ENCODE results near the gene UCHL1. TPM values are rescaled to one million over a fixed set of nuclear protein-coding genes. Genes with fewer than 3 reads are reported as not detected.
A peak's percentile ranks its signal among the peaks of the same experiment; 100 is the strongest.

The UCHL1 gene
- polyA plus RNA-seq, 2 of the 4 experiments (the other 2 are of a cell fraction) = 953 to 1,819 TPM

GRCh38 chr4:41232406-41232805 lies 24.3 kb upstream of the UCHL1 start:
- CTCF ChIA-PET = interaction anchor here (1.1 kb wide), 1 partner anchor 17 kb away, joined by 3 read pairs; no protein-coding TSS in a partner anchor
- no peak overlapping the region for H3K27ac ChIP-seq
- H3K9me3 ChIP-seq = no peaks in the 10 kb centered on the region
- 69% methylated on average over 5 of the region's 5 CpGs for WGBS (ENCODE audit: missing lambda C conversion rate)
- H3K4me3 ChIP-seq = no peak overlapping the region
- POLR2A ChIA-PET = no interaction called here
- peak in 1 of 2 experiments; percentile 27; a peak in 1 of 5 replicates for TF ChIP-seq RAD21 (conservative IDR thresholded peaks at IDR 0.05 in 1 of 2, IDR thresholded peaks at IDR 0.05 in 1 of 2)
- TF ChIP-seq BCL3 (IDR thresholded peaks at IDR 0.05) = no peak
- DNase-seq (ENCODE audit: low read depth in 1 of 2, low spot score in 1 of 2) (no peak), FAIRE-seq (no peak), ATAC-seq (no peak)
- H3K4me2 ChIP-seq = no peak overlapping the region
- no peaks in the 10 kb centered on the region for H3K4me1 ChIP-seq

DNA sequence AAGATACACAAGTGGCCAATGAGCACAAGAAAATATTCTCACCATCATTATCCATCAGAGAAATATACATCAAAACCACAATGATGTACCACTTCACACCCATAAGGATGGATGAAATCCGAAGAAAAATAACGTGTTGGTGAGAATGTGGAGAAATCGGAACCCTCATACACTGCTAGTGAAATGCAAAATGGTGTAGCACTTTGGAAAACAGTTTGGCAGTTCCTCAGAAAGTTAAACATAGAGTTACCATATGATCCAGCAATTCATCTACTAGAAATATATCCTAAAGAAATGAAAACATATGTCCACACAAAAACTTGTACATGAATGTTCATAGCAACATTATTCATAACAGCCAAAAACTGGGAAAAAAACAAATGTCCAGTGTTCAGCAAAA lies 23.9 kb upstream of the UCHL1 start:
- no peaks in the 10 kb centered on the region for H3K4me1 ChIP-seq
- no peak overlapping the region for H3K27ac ChIP-seq
- H3K9me3 ChIP-seq = no peaks in the 10 kb centered on the region
- WGBS (ENCODE audit: missing lambda C conversion rate) = 34% methylated on average over 3 of the region's 3 CpGs
- POLR2A ChIA-PET = no interaction called here
- CTCF ChIA-PET = interaction anchor here (0.9 to 1.1 kb wide), 2 partner anchors 11 to 18 kb away, joined by 3 read pairs; no protein-coding TSS in a partner anchor
- no peak for TF ChIP-seq JUNB (IDR thresholded peaks at IDR 0.05)
- TF ChIP-seq GATA3 (IDR thresholded peaks at IDR 0.05; ENCODE audit: borderline replicate concordance) = no peak
- no peak for TF ChIP-seq HDAC2 (IDR thresholded peaks at IDR 0.05)
- no peak for TF ChIP-seq EHMT2 (IDR thresholded peaks at IDR 0.05; ENCODE audit: low read depth)
- TF ChIP-seq NPAS2 (CRISPR knock-in tag; IDR thresholded peaks at IDR 0.05; ENCODE audit: borderline replicate concordance) = no peak
- TF ChIP-seq, protein P1, sequence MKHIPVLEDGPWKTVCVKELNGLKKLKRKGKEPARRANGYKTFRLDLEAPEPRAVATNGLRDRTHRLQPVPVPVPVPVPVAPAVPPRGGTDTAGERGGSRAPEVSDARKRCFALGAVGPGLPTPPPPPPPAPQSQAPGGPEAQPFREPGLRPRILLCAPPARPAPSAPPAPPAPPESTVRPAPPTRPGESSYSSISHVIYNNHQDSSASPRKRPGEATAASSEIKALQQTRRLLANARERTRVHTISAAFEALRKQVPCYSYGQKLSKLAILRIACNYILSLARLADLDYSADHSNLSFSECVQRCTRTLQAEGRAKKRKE (CRISPR knock-in tag; IDR thresholded peaks at IDR 0.05; ENCODE audit: low read depth) = no peak
- TF ChIP-seq RAD21 (conservative IDR thresholded peaks at IDR 0.05 in 1 of 2, IDR thresholded peaks at IDR 0.05 in 1 of 2) = no peak
- TF ChIP-seq, protein P2, sequence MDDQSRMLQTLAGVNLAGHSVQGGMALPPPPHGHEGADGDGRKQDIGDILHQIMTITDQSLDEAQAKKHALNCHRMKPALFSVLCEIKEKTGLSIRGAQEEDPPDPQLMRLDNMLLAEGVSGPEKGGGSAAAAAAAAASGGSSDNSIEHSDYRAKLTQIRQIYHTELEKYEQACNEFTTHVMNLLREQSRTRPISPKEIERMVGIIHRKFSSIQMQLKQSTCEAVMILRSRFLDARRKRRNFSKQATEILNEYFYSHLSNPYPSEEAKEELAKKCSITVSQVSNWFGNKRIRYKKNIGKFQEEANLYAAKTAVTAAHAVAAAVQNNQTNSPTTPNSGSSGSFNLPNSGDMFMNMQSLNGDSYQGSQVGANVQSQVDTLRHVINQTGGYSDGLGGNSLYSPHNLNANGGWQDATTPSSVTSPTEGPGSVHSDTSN (IDR thresholded peaks at IDR 0.05) = no peak
- TF ChIP-seq, protein P3, sequence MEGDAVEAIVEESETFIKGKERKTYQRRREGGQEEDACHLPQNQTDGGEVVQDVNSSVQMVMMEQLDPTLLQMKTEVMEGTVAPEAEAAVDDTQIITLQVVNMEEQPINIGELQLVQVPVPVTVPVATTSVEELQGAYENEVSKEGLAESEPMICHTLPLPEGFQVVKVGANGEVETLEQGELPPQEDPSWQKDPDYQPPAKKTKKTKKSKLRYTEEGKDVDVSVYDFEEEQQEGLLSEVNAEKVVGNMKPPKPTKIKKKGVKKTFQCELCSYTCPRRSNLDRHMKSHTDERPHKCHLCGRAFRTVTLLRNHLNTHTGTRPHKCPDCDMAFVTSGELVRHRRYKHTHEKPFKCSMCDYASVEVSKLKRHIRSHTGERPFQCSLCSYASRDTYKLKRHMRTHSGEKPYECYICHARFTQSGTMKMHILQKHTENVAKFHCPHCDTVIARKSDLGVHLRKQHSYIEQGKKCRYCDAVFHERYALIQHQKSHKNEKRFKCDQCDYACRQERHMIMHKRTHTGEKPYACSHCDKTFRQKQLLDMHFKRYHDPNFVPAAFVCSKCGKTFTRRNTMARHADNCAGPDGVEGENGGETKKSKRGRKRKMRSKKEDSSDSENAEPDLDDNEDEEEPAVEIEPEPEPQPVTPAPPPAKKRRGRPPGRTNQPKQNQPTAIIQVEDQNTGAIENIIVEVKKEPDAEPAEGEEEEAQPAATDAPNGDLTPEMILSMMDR (IDR thresholded peaks at IDR 0.05) = no peak
- no peak for TF ChIP-seq HES2 (IDR thresholded peaks at IDR 0.05)
- no peak overlapping the region for H3K4me2 ChIP-seq
- DNase-seq (ENCODE audit: low read depth in 1 of 2, low spot score in 1 of 2) (no peak), ATAC-seq (no peak), FAIRE-seq (no peak)
- H3K4me3 ChIP-seq = no peak overlapping the region

DNA sequence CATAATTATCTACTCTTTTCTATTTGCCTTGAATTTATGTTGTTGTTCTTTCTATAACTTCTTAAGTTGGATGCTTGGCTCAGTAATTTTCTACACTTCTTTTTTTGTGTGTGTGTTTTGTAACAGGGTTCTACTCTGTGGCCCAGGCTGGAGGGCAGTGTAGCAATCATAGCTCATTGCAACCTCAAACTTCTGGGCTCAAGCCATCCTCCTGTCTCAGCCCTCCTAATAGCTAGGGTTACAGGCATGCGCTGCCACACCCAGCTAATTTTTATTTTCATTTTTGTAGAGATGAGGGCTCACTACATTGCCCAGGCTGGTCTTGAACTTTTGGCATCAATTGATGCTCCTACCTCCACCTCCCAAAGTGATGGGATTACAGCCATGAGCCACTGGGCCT lies 20.7 kb upstream of the UCHL1 start:
- ATAC-seq = no peak
- ChIA-PET CTCF (interaction anchor here (0.6 kb wide), 1 partner anchor 723 kb away, joined by 4 read pairs; no protein-coding TSS in a partner anchor), POLR2A (no interaction called here)
- H3K9me3 ChIP-seq = no peaks in the 10 kb centered on the region
- DNase-seq (ENCODE audit: low read depth in 1 of 2, low spot score in 1 of 2) = no peak
- FAIRE-seq = no peak
- H3K4me3 ChIP-seq = no peak overlapping the region
- no peak overlapping the region for H3K4me2 ChIP-seq
- 87% methylated on average over 1 of the region's 1 CpG for WGBS (ENCODE audit: missing lambda C conversion rate)
- no peaks in the 10 kb centered on the region for H3K4me1 ChIP-seq
- H3K27ac ChIP-seq = peak overlapping the region in 1 of 2 experiments; percentile 47; a peak in 1 of 6 replicates
- no peak for TF ChIP-seq HEYL (CRISPR knock-in tag; IDR thresholded peaks at IDR 0.05)
- no peak for TF ChIP-seq RNF2 (IDR thresholded peaks at IDR 0.05; ENCODE audit: borderline replicate concordance, low read depth)
- no peak for TF ChIP-seq ZFP36 (IDR thresholded peaks at IDR 0.05; ENCODE audit: borderline replicate concordance, partially characterized antibody)
- TF ChIP-seq PHF8 (IDR thresholded peaks at IDR 0.05; ENCODE audit: borderline replicate concordance, low read depth) = no peak
- no peak for TF ChIP-seq HMGXB4 (CRISPR knock-in tag; IDR thresholded peaks at IDR 0.05; ENCODE audit: borderline replicate concordance)
- TF ChIP-seq RARB (CRISPR knock-in tag; IDR thresholded peaks at IDR 0.05) = no peak
- no peak for TF ChIP-seq FOXS1 (CRISPR knock-in tag; IDR thresholded peaks at IDR 0.05)
- TF ChIP-seq SREBF2 (IDR thresholded peaks at IDR 0.05) = no peak
- no peak for TF ChIP-seq CHD2 (IDR thresholded peaks at IDR 0.05; ENCODE audit: low read length, partially characterized antibody)
- TF ChIP-seq, protein P4, sequence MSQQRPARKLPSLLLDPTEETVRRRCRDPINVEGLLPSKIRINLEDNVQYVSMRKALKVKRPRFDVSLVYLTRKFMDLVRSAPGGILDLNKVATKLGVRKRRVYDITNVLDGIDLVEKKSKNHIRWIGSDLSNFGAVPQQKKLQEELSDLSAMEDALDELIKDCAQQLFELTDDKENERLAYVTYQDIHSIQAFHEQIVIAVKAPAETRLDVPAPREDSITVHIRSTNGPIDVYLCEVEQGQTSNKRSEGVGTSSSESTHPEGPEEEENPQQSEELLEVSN (IDR thresholded peaks at IDR 0.05; ENCODE audit: borderline replicate concordance, low read depth) = no peak
- TF ChIP-seq MYC (IDR thresholded peaks at IDR 0.05; ENCODE audit: borderline replicate concordance, low read length) = no peak
- no peak for TF ChIP-seq NFE2L2 (conservative IDR thresholded peaks at IDR 0.05; ENCODE audit: low read length)
- no peak for TF ChIP-seq ZC3H11A (IDR thresholded peaks at IDR 0.05)
- TF ChIP-seq EHMT2 (IDR thresholded peaks at IDR 0.05; ENCODE audit: low read depth) = no peak
- TF ChIP-seq KDM5A (IDR thresholded peaks at IDR 0.05) = no peak
- no peak for TF ChIP-seq EHF (CRISPR knock-in tag; IDR thresholded peaks at IDR 0.05)
